HEK293 (cell line): ENCODE data around the gene MYH7B.

ENCODE experiments used
- CTCF ChIA-PET: fragments of 350-600 bp; formaldehyde crosslinking; extraction: SDS; loops from one replicate; lab custom pipeline; 2021; ENCODE audit warnings: antibody characterized with exemption; lab: Yijun Ruan, JAX
- POLR2A ChIA-PET: fragments of 300-600 bp; formaldehyde crosslinking; extraction: SDS; loops from one replicate; lab custom pipeline; 2020; ENCODE audit warnings: antibody characterized with exemption, inconsistent platforms; lab: Yijun Ruan, JAX
- H3K27ac ChIP-seq: fragments of 200-500 bp; sonication (Bioruptor generic); 2 replicates; pipeline ENCODE4 v1.5.1; 2014; ENCODE audit warnings: low read depth, low read length, control low read depth, inconsistent platforms; ENCODE audit errors: extremely low read depth
- H3K36me3 ChIP-seq, 2 experiments: fragments of 200-500 bp in 1 of 2; sonication (Bioruptor generic) in 1 of 2; 1 replicate in 1 of 2; 2 replicates in 1 of 2; pipeline ENCODE4 v1.5.1; 2014 to 2017; ENCODE audit warnings: inconsistent platforms in 2 of 2, low read length in 2 of 2; ENCODE audit not compliant: control insufficient read depth in 2 of 2, insufficient read depth in 1 of 2
- H3K4me1 ChIP-seq: fragments of 200-500 bp; sonication (Bioruptor generic); 2 replicates; pipeline ENCODE4 v1.5.1; 2014; ENCODE audit warnings: mild to moderate bottlenecking, low read length, inconsistent platforms; ENCODE audit not compliant: control insufficient read depth, insufficient read depth
- H3K4me3 ChIP-seq: 2 replicates; pipeline ENCODE4 v1.5.1; 2011; ENCODE audit warnings: low read depth, mild to moderate bottlenecking, control low read depth, low read length, moderate library complexity
- H3K9me3 ChIP-seq: fragments of 200-500 bp; sonication (Bioruptor generic); 2 replicates; pipeline ENCODE4 v1.5.1; 2014; ENCODE audit warnings: low read depth, low read length, inconsistent platforms; ENCODE audit not compliant: control insufficient read depth, insufficient read depth
- GLI4 ChIP-seq: fragments of 450-650 bp; formaldehyde crosslinking; IDR thresholded peaks from 2 replicates; pipeline ENCODE4 v1.5.1; 2016; ENCODE audit warnings: missing biosample characterization, missing genetic modification characterization
- KLF8 ChIP-seq: fragments of 450-650 bp; formaldehyde crosslinking; IDR thresholded peaks from 2 replicates; pipeline ENCODE4 v1.5.1; 2016; ENCODE audit warnings: missing biosample characterization, missing genetic modification characterization
- PRDM1 ChIP-seq: fragments of 450-650 bp; formaldehyde crosslinking; IDR thresholded peaks from 2 replicates; pipeline ENCODE4; 2016; ENCODE audit warnings: missing biosample characterization, missing genetic modification characterization
- ZNF132 ChIP-seq: fragments of 450-650 bp; formaldehyde crosslinking; IDR thresholded peaks from 2 replicates; pipeline ENCODE4 v1.5.1; 2017; ENCODE audit warnings: missing biosample characterization, missing genetic modification characterization, borderline replicate concordance
- ZNF248 ChIP-seq: fragments of 450-650 bp; formaldehyde crosslinking; IDR thresholded peaks from 2 replicates; pipeline ENCODE4 v1.5.1; 2017; ENCODE audit warnings: missing biosample characterization, missing genetic modification characterization
- ZNF426 ChIP-seq: fragments of 450-650 bp; formaldehyde crosslinking; IDR thresholded peaks from 2 replicates; pipeline ENCODE4 v1.5.1; 2017; ENCODE audit warnings: missing biosample characterization, missing genetic modification characterization, mild to moderate bottlenecking, inconsistent platforms, moderate library complexity
- ZNF513 ChIP-seq: fragments of 450-650 bp; IDR thresholded peaks from 2 replicates; pipeline ENCODE4 v1.5.1; 2018; ENCODE audit warnings: missing biosample characterization, missing genetic modification characterization
- ZNF544 ChIP-seq: fragments of 450-650 bp; formaldehyde crosslinking; IDR thresholded peaks from 2 replicates; pipeline ENCODE4 v1.5.0; 2017; ENCODE audit warnings: missing biosample characterization, missing genetic modification characterization
- ZNF548 ChIP-seq: fragments of 450-650 bp; formaldehyde crosslinking; IDR thresholded peaks from 2 replicates; pipeline ENCODE4 v1.5.1; 2016; ENCODE audit warnings: missing biosample characterization, missing genetic modification characterization
- ZNF558 ChIP-seq: fragments of 450-650 bp; formaldehyde crosslinking; IDR thresholded peaks from 2 replicates; pipeline ENCODE4 v1.5.1; 2016; ENCODE audit warnings: missing biosample characterization, missing genetic modification characterization
- ZNF560 ChIP-seq: fragments of 450-650 bp; formaldehyde crosslinking; IDR thresholded peaks from 2 replicates; pipeline ENCODE4 v1.5.1; 2017; ENCODE audit warnings: missing biosample characterization, missing genetic modification characterization, borderline replicate concordance
- ZNF670 ChIP-seq: fragments of 450-650 bp; formaldehyde crosslinking; IDR thresholded peaks from 2 replicates; pipeline ENCODE4 v1.5.1; 2016; ENCODE audit warnings: missing biosample characterization, missing genetic modification characterization, low read depth
- ZNF76 ChIP-seq: fragments of 450-650 bp; formaldehyde crosslinking; IDR thresholded peaks from 2 replicates; pipeline ENCODE4; 2016; ENCODE audit warnings: low read depth, missing biosample characterization, missing genetic modification characterization, borderline replicate concordance
- ZNF785 ChIP-seq: fragments of 450-650 bp; formaldehyde crosslinking; IDR thresholded peaks from 2 replicates; pipeline ENCODE4 v1.5.1; 2016; ENCODE audit warnings: missing biosample characterization, missing genetic modification characterization
- ZNF792 ChIP-seq: fragments of 450-650 bp; formaldehyde crosslinking; IDR thresholded peaks from 2 replicates; pipeline ENCODE4 v1.5.1; 2016; ENCODE audit warnings: missing biosample characterization, missing genetic modification characterization
- TF ChIP-seq, protein P1 (sequence below): fragments of 450-650 bp; formaldehyde crosslinking; IDR thresholded peaks from 2 replicates; pipeline ENCODE4 v1.5.1; 2016; ENCODE audit warnings: missing biosample characterization, missing genetic modification characterization
- TF ChIP-seq, protein P2 (sequence below): IDR thresholded peaks from 2 replicates; pipeline ENCODE4 v1.6.1; 2011; ENCODE audit warnings: mild to moderate bottlenecking, low read depth, low read length, borderline replicate concordance
- TF ChIP-seq, protein P3 (sequence below): fragments of 450-650 bp; formaldehyde crosslinking; IDR thresholded peaks from 2 replicates; pipeline ENCODE4 v1.5.1; 2016; ENCODE audit warnings: missing biosample characterization, missing genetic modification characterization, borderline replicate concordance

MYH7B gene

GRCh38 chr20:34990231-34990630 is 34.6 kb downstream of the MYH7B start:
- ChIA-PET POLR2A (no interaction called here), CTCF (no interaction called here)
- Histone ChIP-seq H3K36me3 (peaks cover 0 to 23% of the 10 kb centered on the region in 2 experiments; a peak in 1 of 3 replicates), H3K27ac (no peak overlapping the region), H3K4me1 (no peaks in the 10 kb centered on the region), H3K9me3 (no peaks in the 10 kb centered on the region), H3K4me3 (no peak overlapping the region)
- no peak for TF ChIP-seq ZNF785 (tag by site-specific recombination)
- TF ChIP-seq, protein P1, sequence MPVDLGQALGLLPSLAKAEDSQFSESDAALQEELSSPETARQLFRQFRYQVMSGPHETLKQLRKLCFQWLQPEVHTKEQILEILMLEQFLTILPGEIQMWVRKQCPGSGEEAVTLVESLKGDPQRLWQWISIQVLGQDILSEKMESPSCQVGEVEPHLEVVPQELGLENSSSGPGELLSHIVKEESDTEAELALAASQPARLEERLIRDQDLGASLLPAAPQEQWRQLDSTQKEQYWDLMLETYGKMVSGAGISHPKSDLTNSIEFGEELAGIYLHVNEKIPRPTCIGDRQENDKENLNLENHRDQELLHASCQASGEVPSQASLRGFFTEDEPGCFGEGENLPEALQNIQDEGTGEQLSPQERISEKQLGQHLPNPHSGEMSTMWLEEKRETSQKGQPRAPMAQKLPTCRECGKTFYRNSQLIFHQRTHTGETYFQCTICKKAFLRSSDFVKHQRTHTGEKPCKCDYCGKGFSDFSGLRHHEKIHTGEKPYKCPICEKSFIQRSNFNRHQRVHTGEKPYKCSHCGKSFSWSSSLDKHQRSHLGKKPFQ = no peak
- TF ChIP-seq ZNF544 (tag by site-specific recombination) = no peak
- no peak for TF ChIP-seq ZNF132
- no peak for TF ChIP-seq ZNF792 (tag by site-specific recombination)
- no peak for TF ChIP-seq ZNF76
- TF ChIP-seq ZNF670 (tag by site-specific recombination) = no peak
- no peak for TF ChIP-seq GLI4 (tag by site-specific recombination)
- no peak for TF ChIP-seq ZNF558 (tag by site-specific recombination)
- no peak for TF ChIP-seq ZNF248 (tag by site-specific recombination)
- TF ChIP-seq, protein P2, sequence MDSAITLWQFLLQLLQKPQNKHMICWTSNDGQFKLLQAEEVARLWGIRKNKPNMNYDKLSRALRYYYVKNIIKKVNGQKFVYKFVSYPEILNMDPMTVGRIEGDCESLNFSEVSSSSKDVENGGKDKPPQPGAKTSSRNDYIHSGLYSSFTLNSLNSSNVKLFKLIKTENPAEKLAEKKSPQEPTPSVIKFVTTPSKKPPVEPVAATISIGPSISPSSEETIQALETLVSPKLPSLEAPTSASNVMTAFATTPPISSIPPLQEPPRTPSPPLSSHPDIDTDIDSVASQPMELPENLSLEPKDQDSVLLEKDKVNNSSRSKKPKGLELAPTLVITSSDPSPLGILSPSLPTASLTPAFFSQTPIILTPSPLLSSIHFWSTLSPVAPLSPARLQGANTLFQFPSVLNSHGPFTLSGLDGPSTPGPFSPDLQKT = no peak

DNA sequence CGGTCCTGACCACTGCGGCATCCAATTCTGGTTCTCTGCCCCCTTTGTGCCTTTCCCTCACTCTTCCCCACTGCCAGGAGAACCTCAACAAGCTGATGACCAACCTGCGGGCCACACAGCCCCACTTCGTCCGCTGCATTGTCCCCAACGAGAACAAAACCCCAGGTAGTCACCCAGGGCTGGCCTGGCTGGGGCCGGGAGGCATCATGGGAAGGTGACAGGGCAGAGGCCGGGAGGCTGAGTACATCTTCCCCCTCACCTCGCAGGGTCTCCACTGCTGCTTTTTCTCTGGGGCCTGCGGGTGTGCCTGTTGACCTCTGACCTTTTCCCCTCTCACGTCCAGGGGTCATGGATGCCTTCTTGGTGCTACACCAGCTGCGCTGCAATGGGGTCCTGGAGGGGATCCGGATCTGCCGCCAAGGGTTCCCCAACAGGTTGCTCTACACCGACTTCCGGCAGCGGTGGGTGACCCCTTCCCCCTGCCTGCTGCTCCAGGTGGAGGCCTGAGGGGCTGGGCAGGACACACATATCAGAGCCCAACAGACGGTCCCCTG is 35.1 kb downstream of the MYH7B start:
- H3K36me3 ChIP-seq = peaks cover 0 to 28% of the 10 kb centered on the region in 2 experiments; a peak in 1 of 3 replicates
- no peak overlapping the region for H3K27ac ChIP-seq
- H3K4me1 ChIP-seq = no peaks in the 10 kb centered on the region
- TF ChIP-seq KLF8 (tag by site-specific recombination) (no peak), PRDM1 (no peak), ZNF548 (tag by site-specific recombination) (no peak), ZNF513 (tag by site-specific recombination) (no peak), ZNF560 (no peak), ZNF426 (no peak)
- TF ChIP-seq, protein P3, sequence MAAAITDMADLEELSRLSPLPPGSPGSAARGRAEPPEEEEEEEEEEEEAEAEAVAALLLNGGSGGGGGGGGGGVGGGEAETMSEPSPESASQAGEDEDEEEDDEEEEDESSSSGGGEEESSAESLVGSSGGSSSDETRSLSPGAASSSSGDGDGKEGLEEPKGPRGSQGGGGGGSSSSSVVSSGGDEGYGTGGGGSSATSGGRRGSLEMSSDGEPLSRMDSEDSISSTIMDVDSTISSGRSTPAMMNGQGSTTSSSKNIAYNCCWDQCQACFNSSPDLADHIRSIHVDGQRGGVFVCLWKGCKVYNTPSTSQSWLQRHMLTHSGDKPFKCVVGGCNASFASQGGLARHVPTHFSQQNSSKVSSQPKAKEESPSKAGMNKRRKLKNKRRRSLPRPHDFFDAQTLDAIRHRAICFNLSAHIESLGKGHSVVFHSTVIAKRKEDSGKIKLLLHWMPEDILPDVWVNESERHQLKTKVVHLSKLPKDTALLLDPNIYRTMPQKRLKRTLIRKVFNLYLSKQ (tag by site-specific recombination) = no peak
- ChIA-PET POLR2A (no interaction called here), CTCF (no interaction called here)
- no peak overlapping the region for H3K4me3 ChIP-seq
- H3K9me3 ChIP-seq = no peaks in the 10 kb centered on the region
